ENCODE data around the gene NFKBIZ.

DNA sequence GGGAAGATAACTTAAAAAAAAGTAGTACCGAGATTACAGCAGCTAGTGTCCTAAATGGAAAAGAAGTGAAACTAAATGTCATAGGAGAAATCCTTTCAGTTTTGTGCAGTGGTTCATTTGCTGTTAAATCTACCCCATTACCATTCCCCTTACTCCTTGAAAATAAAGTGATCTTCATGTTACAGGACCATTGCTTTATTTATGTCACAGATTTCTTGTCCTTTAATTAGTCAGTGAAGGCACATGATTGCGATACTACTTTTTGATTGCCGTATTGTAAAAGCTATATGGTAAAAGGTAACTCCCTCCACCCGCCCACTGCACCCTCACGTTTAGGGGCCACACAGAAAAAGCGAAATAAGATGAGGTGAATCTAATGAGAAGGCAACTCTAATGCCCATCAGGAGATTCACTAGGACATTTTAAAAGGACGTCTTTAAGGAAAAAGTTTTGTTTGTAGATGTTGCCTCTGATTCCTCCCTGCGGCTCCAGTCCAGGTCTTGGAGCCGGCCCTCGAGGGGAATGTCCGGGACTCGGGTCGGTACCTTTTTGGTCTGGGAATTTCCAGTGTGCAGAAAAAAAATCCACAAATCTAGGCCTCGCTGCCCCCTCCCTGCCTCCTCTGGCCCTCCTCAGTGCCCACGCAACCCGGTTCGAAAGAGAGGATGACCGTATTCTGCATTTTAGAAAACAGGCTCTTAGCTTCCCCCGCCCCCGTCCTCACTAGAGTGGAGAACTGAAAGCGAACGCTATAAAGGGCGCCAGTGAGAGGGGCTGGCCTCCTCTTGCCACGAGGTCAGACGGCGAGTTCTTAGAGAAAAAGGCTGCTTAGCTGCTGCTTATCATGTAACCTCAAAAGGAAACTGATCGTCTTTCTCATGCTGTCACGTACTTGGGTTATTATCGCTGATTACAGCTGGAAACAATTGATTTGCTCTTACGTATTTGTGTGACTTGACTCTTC lies 21.8 kb upstream of the NFKBIZ start:
- TF ChIP-seq, protein P1, sequence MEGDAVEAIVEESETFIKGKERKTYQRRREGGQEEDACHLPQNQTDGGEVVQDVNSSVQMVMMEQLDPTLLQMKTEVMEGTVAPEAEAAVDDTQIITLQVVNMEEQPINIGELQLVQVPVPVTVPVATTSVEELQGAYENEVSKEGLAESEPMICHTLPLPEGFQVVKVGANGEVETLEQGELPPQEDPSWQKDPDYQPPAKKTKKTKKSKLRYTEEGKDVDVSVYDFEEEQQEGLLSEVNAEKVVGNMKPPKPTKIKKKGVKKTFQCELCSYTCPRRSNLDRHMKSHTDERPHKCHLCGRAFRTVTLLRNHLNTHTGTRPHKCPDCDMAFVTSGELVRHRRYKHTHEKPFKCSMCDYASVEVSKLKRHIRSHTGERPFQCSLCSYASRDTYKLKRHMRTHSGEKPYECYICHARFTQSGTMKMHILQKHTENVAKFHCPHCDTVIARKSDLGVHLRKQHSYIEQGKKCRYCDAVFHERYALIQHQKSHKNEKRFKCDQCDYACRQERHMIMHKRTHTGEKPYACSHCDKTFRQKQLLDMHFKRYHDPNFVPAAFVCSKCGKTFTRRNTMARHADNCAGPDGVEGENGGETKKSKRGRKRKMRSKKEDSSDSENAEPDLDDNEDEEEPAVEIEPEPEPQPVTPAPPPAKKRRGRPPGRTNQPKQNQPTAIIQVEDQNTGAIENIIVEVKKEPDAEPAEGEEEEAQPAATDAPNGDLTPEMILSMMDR (IDR thresholded peaks at IDR 0.05; ENCODE audit: insufficient read depth, low read depth, low read length): no peak
- TF ChIP-seq EZH2 (IDR thresholded peaks at IDR 0.05; ENCODE audit: insufficient read depth, low read length): no peak

All from astrocyte (in vitro differentiated cells and primary cell).